HG03378 (cell line): Measurements from ENCODE around the gene JAZF1.

Experiments
- ATAC-seq: cut with Tn5 transposase; IDR thresholded peaks from one replicate; pipeline ENCODE4 v1.9.1; 2021; ENCODE audit warnings: mild to moderate bottlenecking, moderate library complexity; ENCODE audit not compliant: unreplicated experiment

The JAZF1 gene

GRCh38 chr7:28192786-28193585 lies 12.4 kb upstream of the JAZF1 start:
- ATAC-seq = no peak

GRCh38 chr7:28191751-28192150 lies 11.2 kb upstream of the JAZF1 start:
- ATAC-seq = no peak

- no peak for ATAC-seq
Measured at GRCh38 chr7:28191184-28191583, 10.6 kb upstream of the JAZF1 start.

- no peak for ATAC-seq
Measured at GRCh38 chr7:28190077-28190710, 9.6 kb upstream of the JAZF1 start.

GRCh38 chr7:28187012-28187411 lies 6.4 kb upstream of the JAZF1 start:
- ATAC-seq = no peak

GRCh38 chr7:28183627-28184026 lies 3.0 kb upstream of the JAZF1 start:
- no peak for ATAC-seq

GRCh38 chr7:28182071-28182471 lies 1.5 kb upstream of the JAZF1 start:
- ATAC-seq = no peak

- ATAC-seq = no peak
Measured at GRCh38 chr7:28181416-28181815, 821 bp upstream of the JAZF1 start.

GRCh38 chr7:28180031-28180363 lies 598 bp downstream of the JAZF1 start:
- ATAC-seq = no peak

GRCh38 chr7:28179120-28180030 lies 1.2 kb downstream of the JAZF1 start:
- ATAC-seq = no peak

GRCh38 chr7:28178599-28178998 lies 2.0 kb downstream of the JAZF1 start:
- no peak for ATAC-seq

GRCh38 chr7:28177836-28178235 lies 2.8 kb downstream of the JAZF1 start:
- no peak for ATAC-seq

GRCh38 chr7:28176645-28177044 lies 4.0 kb downstream of the JAZF1 start:
- ATAC-seq = no peak

- ATAC-seq = no peak
Measured at GRCh38 chr7:28176174-28176573, 4.4 kb downstream of the JAZF1 start.

GRCh38 chr7:28174901-28175661 lies 5.5 kb downstream of the JAZF1 start:
- ATAC-seq = no peak

- ATAC-seq = no peak
Measured at GRCh38 chr7:28174442-28174841, 6.2 kb downstream of the JAZF1 start.

GRCh38 chr7:28173531-28173930 lies 7.1 kb downstream of the JAZF1 start:
- no peak for ATAC-seq

GRCh38 chr7:28172958-28173357 lies 7.6 kb downstream of the JAZF1 start:
- no peak for ATAC-seq

- ATAC-seq = no peak
Measured at GRCh38 chr7:28170701-28171100, 9.9 kb downstream of the JAZF1 start.

- ATAC-seq = no peak
Measured at GRCh38 chr7:28169230-28169629, 11.4 kb downstream of the JAZF1 start.
